ENCODE results near the gene OTULIN. TPM values are rescaled to one million over a fixed set of nuclear protein-coding genes. Genes with fewer than 3 reads are reported as not detected.

Gene OTULIN
- total and polyA plus RNA-seq, 2 experiments from 2014 or later, result 24.3 to 43.9 TPM

GRCh38 chr5:14714706-14715105, 50.2 kb downstream of the OTULIN start (continued):
- no peak for TF ChIP-seq ZNF462 (CRISPR knock-in tag; IDR thresholded peaks at IDR 0.05)
- no peak for TF ChIP-seq POLR2AphosphoS5 (IDR thresholded peaks at IDR 0.05; ENCODE audit: low read depth)
- no peak for TF ChIP-seq ZNF331 (CRISPR knock-in tag; IDR thresholded peaks at IDR 0.05; ENCODE audit: low read depth)
- TF ChIP-seq EZH2phosphoT487 (IDR thresholded peaks at IDR 0.05; ENCODE audit: unreplicated experiment), result no peak
- TF ChIP-seq EZH2 (IDR thresholded peaks at IDR 0.05; ENCODE audit: low read depth, unreplicated experiment), result no peak
- TF ChIP-seq JUNB (IDR thresholded peaks at IDR 0.05; ENCODE audit: unreplicated experiment), result no peak
- TF ChIP-seq CTCF (conservative IDR thresholded peaks at IDR 0.05; ENCODE audit: low read depth in 2 of 2), result no peak
- TF ChIP-seq NANOG (IDR thresholded peaks at IDR 0.05; ENCODE audit: borderline replicate concordance), result no peak

GRCh38 chr5:14715481-14715880, 51.0 kb downstream of the OTULIN start:
- no peaks in the 10 kb centered on the region for H3K27me3 ChIP-seq (ENCODE audit: insufficient read depth)
- no peak for DNase-seq (ENCODE audit: low spot score)
- peaks cover 33% of the 10 kb centered on the region; the same call in 2 of the 3 replicates for H3K9me3 Mint-ChIP-seq
- H3K4me1 Mint-ChIP-seq, result no peaks in the 10 kb centered on the region
- no peaks in the 10 kb centered on the region for H3K4me1 ChIP-seq (ENCODE audit: insufficient read depth)
- no peak overlapping the region for H3K4me3 ChIP-seq
- no peaks in the 10 kb centered on the region; the same call in 1 of the 2 replicates for H3K36me3 ChIP-seq (ENCODE audit: insufficient read depth)
- H4K20me1 ChIP-seq (replicated peaks; ENCODE audit: insufficient read depth), result no peaks in the 10 kb centered on the region
- H3K9me2 ChIP-seq (ENCODE audit: insufficient read depth), result no peaks in the 10 kb centered on the region
- H3K4me3 Mint-ChIP-seq, result no peak overlapping the region
- no peak for TF ChIP-seq POLR2AphosphoS5 (IDR thresholded peaks at IDR 0.05; ENCODE audit: low read depth)
- no peaks in the 10 kb centered on the region for H3F3A ChIP-seq (replicated peaks; ENCODE audit: low read depth)
- H3K27me3 Mint-ChIP-seq (ENCODE audit: insufficient read depth, low read depth, poor library complexity), result peaks cover 17% of the 10 kb centered on the region
- ATAC-seq, result no peak
- H3K27ac Mint-ChIP-seq, result no peak overlapping the region
- H3K79me2 ChIP-seq (replicated peaks; ENCODE audit: insufficient read depth), result no peaks in the 10 kb centered on the region
- H3K27ac ChIP-seq (ENCODE audit: low read depth), result no peak overlapping the region
- H2AFZ ChIP-seq, result no peak overlapping the region
- H3K36me3 Mint-ChIP-seq (ENCODE audit: low read depth), result peaks cover 74% of the 10 kb centered on the region
- H3K4me2 ChIP-seq, result no peak overlapping the region

Measured in GM23338 (cell line).